Measurements from ENCODE around the gene A2M. TPM values are rescaled to one million over a fixed set of nuclear protein-coding genes. Genes with fewer than 3 reads are reported as not detected.

A2M gene
- total RNA-seq, 4 donors from 2014 or later: 77.1 to 135 (median 126) TPM

- Histone ChIP-seq H3K27ac (peak overlapping the region; percentile 38 to 70 (median 48)), H3K27me3 (no peaks in the 10 kb centered on the region), H3K4me3 (peak overlapping the region; percentile 8 to 40 (median 19)), H3K4me1 (peaks cover 0 to 7% of the 10 kb centered on the region in 2 donors), H3K9me3 (no peaks in the 10 kb centered on the region), H3K36me3 (no peaks in the 10 kb centered on the region)
- ATAC-seq (no peak), DNase-seq (no peak)
- intact Hi-C loops (cut with DNase I; ENCODE audit: low total_unique reads): no loop called here
- TF ChIP-seq POLR2A (IDR thresholded peaks at IDR 0.05) (no peak), CTCF (IDR thresholded peaks at IDR 0.05 in 4 of 5, conservative IDR thresholded peaks at IDR 0.05 in 1 of 5) (no peak)
- in situ Hi-C loops (cut with MboI; ENCODE audit: low sequenced_read_pairs in 4 of 4): no loop called here
Observed at GRCh38 chr12:9123781-9124382, 8.2 kb upstream of the A2M start.

GRCh38 chr12:9122091-9122609 lies 6.4 kb upstream of the A2M start:
- in situ Hi-C loops (cut with MboI; ENCODE audit: low sequenced_read_pairs in 4 of 4): no loop called here
- Histone ChIP-seq H3K27ac (peak overlapping the region; percentile 41 to 70 (median 48)), H3K4me3 (no peak overlapping the region)

DNA sequence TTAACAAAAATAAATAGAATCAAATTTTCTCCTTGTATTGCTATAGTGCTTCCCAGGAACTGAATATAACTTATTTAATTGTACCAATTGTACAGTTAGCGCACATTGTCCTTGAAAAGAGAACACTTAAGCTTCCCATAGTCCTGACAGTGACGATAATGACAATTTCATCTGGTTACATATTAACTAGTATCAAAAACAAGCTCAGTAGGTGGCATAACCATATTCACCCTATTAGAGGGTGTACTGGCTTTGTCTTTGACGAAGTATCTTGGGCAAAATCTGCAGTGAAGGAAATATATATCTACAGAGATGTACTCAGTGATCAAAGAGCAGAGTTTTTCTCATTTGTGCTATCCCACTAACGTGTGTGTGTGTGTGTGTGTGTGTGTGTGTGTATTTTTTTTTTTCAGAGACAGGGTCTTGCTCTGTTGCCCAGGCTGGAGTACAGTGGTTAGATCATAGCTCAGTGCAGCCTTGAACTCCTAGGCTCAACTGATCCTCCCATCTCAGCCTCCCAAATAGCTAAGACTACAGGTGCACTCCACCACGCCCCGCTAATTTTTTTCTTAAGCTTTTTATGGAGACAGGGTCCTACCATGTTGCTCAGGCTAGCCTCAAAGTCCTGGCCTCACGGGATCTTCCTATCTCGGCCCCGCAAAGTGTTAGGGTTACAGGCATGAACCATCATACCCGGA lies 4.9 kb upstream of the A2M start:
- TF ChIP-seq CTCF (IDR thresholded peaks at IDR 0.05 in 4 of 5, conservative IDR thresholded peaks at IDR 0.05 in 1 of 5) (no peak), POLR2A (IDR thresholded peaks at IDR 0.05) (no peak)
- Histone ChIP-seq H3K27me3 (no peaks in the 10 kb centered on the region), H3K4me1 (peaks cover 24 to 38% of the 10 kb centered on the region in 2 donors), H3K36me3 (no peaks in the 10 kb centered on the region), H3K9me3 (no peaks in the 10 kb centered on the region), H3K4me3 (no peak overlapping the region), H3K27ac (peak overlapping the region in 2 of 4 donors; percentile 14 to 66)
- in situ Hi-C loops (cut with MboI; ENCODE audit: low sequenced_read_pairs in 4 of 4) (no loop called here), intact Hi-C loops (cut with DNase I; ENCODE audit: low total_unique reads) (no loop called here)
- DNase-seq (no peak), ATAC-seq (no peak)

More at GRCh38 chr12:9122091-9122609, 6.4 kb upstream of the A2M start:
- no peak for DNase-seq
- no peaks in the 10 kb centered on the region for H3K36me3 ChIP-seq
- peaks cover 10 to 23% of the 10 kb centered on the region in 2 donors for H3K4me1 ChIP-seq
- TF ChIP-seq CTCF (IDR thresholded peaks at IDR 0.05 in 4 of 5, conservative IDR thresholded peaks at IDR 0.05 in 1 of 5) (no peak), POLR2A (IDR thresholded peaks at IDR 0.05) (no peak)
- intact Hi-C loops (cut with DNase I; ENCODE audit: low total_unique reads): no loop called here
- H3K9me3 ChIP-seq: no peaks in the 10 kb centered on the region
- no peak for ATAC-seq
- H3K27me3 ChIP-seq: no peaks in the 10 kb centered on the region

- H3K9me3 ChIP-seq: no peaks in the 10 kb centered on the region
- ATAC-seq (peak in 1 of 2 donors; percentile 28), DNase-seq (peak; percentile 18 to 31)
- peak overlapping the region; percentile 64 to 69 (median 66) for H3K27ac ChIP-seq
- in situ Hi-C loops (cut with MboI; ENCODE audit: low sequenced_read_pairs in 4 of 4): no loop called here
- H3K36me3 ChIP-seq: no peaks in the 10 kb centered on the region
- H3K4me1 ChIP-seq: peaks cover 26 to 42% of the 10 kb centered on the region in 2 donors
- TF ChIP-seq CTCF (IDR thresholded peaks at IDR 0.05 in 4 of 5, conservative IDR thresholded peaks at IDR 0.05 in 1 of 5): no peak
- TF ChIP-seq POLR2A (IDR thresholded peaks at IDR 0.05): no peak
- H3K4me3 ChIP-seq: no peak overlapping the region
- intact Hi-C loops (cut with DNase I; ENCODE audit: low total_unique reads): loop anchor here (5.0 to 10.0 kb wide), 2 partner anchors 49 to 127 kb away; no protein-coding TSS in a partner anchor
- H3K27me3 ChIP-seq: no peaks in the 10 kb centered on the region
Observed at GRCh38 chr12:9118158-9118557, 2.4 kb upstream of the A2M start.
